ENCODE measurements around the gene ISCA1.

The ISCA1 gene

DNA sequence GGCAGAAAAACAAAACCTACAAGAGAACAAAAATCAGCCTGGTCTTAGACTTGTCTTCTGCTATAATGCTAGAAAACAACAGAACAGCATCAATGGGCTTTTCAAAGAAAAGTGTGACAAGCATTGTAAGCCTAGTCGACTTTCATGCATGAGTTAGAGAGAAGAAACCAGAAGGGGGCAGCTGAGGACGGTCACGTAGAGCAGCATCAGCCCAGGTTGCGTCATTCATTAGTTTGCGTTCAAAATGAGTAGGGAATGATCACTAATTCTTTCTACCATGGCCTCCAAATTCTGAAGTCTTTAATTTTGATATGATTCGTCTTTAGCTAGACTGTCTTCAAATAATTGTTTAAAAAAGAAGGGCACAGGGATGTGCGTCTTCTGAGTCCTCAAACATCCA lies 4.7 kb upstream of the ISCA1 start:
- peak in 1 of 2 experiments; percentile 48 for DNase-seq (ENCODE audit: low read depth in 1 of 2, low spot score in 1 of 2)
- H3K27ac ChIP-seq (replicated peaks): no peak overlapping the region

DNA sequence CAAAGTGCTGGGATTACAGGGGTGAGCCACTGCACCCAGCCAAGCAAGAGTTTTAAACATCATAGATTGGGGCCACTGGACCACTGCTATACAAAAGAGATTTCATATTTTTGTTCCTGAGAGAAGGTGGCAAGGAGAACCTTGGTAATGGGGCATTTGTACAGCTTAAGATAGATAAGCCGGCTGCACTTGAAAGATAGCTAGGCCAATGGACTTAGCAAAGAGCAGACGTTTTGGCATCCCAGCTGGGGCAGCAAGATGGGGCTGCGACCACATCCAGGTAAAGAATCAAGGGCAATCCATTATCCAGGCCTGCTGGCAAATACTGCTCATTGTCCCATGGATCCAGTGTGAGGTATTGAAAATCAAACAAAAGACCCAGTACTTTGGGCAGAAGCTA lies 3.9 kb upstream of the ISCA1 start:
- H3K27me3 ChIP-seq (ENCODE audit: insufficient read depth, poor library complexity, severe bottlenecking): no peaks in the 10 kb centered on the region
- no peak overlapping the region for H3K27ac ChIP-seq (replicated peaks)
- no peak for DNase-seq (ENCODE audit: low read depth in 1 of 2, low spot score in 1 of 2)
- TF ChIP-seq GABPA (IDR thresholded peaks at IDR 0.05; ENCODE audit: low read depth): no peak
- TF ChIP-seq, protein P1, sequence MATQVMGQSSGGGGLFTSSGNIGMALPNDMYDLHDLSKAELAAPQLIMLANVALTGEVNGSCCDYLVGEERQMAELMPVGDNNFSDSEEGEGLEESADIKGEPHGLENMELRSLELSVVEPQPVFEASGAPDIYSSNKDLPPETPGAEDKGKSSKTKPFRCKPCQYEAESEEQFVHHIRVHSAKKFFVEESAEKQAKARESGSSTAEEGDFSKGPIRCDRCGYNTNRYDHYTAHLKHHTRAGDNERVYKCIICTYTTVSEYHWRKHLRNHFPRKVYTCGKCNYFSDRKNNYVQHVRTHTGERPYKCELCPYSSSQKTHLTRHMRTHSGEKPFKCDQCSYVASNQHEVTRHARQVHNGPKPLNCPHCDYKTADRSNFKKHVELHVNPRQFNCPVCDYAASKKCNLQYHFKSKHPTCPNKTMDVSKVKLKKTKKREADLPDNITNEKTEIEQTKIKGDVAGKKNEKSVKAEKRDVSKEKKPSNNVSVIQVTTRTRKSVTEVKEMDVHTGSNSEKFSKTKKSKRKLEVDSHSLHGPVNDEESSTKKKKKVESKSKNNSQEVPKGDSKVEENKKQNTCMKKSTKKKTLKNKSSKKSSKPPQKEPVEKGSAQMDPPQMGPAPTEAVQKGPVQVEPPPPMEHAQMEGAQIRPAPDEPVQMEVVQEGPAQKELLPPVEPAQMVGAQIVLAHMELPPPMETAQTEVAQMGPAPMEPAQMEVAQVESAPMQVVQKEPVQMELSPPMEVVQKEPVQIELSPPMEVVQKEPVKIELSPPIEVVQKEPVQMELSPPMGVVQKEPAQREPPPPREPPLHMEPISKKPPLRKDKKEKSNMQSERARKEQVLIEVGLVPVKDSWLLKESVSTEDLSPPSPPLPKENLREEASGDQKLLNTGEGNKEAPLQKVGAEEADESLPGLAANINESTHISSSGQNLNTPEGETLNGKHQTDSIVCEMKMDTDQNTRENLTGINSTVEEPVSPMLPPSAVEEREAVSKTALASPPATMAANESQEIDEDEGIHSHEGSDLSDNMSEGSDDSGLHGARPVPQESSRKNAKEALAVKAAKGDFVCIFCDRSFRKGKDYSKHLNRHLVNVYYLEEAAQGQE (IDR thresholded peaks at IDR 0.05; ENCODE audit: insufficient replicate concordance, low read depth): no peak
- TF ChIP-seq, protein P2, sequence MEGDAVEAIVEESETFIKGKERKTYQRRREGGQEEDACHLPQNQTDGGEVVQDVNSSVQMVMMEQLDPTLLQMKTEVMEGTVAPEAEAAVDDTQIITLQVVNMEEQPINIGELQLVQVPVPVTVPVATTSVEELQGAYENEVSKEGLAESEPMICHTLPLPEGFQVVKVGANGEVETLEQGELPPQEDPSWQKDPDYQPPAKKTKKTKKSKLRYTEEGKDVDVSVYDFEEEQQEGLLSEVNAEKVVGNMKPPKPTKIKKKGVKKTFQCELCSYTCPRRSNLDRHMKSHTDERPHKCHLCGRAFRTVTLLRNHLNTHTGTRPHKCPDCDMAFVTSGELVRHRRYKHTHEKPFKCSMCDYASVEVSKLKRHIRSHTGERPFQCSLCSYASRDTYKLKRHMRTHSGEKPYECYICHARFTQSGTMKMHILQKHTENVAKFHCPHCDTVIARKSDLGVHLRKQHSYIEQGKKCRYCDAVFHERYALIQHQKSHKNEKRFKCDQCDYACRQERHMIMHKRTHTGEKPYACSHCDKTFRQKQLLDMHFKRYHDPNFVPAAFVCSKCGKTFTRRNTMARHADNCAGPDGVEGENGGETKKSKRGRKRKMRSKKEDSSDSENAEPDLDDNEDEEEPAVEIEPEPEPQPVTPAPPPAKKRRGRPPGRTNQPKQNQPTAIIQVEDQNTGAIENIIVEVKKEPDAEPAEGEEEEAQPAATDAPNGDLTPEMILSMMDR (IDR thresholded peaks at IDR 0.05; ENCODE audit: insufficient read depth, low read length): no peak
- TF ChIP-seq SPI1 (IDR thresholded peaks at IDR 0.05; ENCODE audit: borderline replicate concordance, low read depth): no peak
- TF ChIP-seq POLR2AphosphoS5 (IDR thresholded peaks at IDR 0.05; ENCODE audit: low read depth): no peak
- no peak overlapping the region for H3K4me3 ChIP-seq (replicated peaks; ENCODE audit: insufficient read depth, low read length)

More for the DNA sequence above, 4.7 kb upstream of the ISCA1 start:
- TF ChIP-seq GABPA (IDR thresholded peaks at IDR 0.05; ENCODE audit: low read depth): no peak
- TF ChIP-seq, protein P2 (IDR thresholded peaks at IDR 0.05; ENCODE audit: insufficient read depth, low read length): peak; percentile 4
- TF ChIP-seq, protein P1 (IDR thresholded peaks at IDR 0.05; ENCODE audit: insufficient replicate concordance, low read depth): no peak
- Histone ChIP-seq H3K27me3 (ENCODE audit: insufficient read depth, poor library complexity, severe bottlenecking) (no peaks in the 10 kb centered on the region), H3K4me3 (replicated peaks; ENCODE audit: insufficient read depth, low read length) (no peak overlapping the region)

DNA sequence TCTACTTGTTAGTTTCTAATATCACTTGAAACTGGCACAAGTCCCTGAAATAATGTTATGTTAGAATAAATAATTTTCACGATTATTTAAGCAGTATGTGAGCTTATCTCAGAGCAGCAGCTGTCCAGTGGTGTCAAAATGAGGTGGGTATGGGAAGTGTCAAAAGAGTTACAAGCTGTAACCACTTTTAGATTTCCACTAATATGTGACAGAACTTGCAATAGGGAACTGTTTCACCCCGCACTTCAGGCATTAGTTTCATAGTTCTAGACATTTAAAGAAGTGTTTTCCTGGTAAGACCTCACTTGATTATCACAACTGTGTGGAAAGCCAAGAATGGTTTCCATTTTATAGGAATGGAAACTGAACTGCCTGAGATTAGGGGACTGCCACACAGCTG lies 2.9 kb upstream of the ISCA1 start:
- H3K27ac ChIP-seq (replicated peaks): no peak overlapping the region
- H3K27me3 ChIP-seq (ENCODE audit: insufficient read depth, poor library complexity, severe bottlenecking): no peaks in the 10 kb centered on the region
- DNase-seq (ENCODE audit: low read depth in 1 of 2, low spot score in 1 of 2): peak in 1 of 2 experiments; percentile 20
- H3K4me3 ChIP-seq (replicated peaks; ENCODE audit: insufficient read depth, low read length): no peak overlapping the region
- TF ChIP-seq GABPA (IDR thresholded peaks at IDR 0.05; ENCODE audit: low read depth) (no peak), POLR2AphosphoS5 (IDR thresholded peaks at IDR 0.05; ENCODE audit: low read depth) (no peak), SPI1 (IDR thresholded peaks at IDR 0.05; ENCODE audit: borderline replicate concordance, low read depth) (no peak)
- TF ChIP-seq, protein P1 (IDR thresholded peaks at IDR 0.05; ENCODE audit: insufficient replicate concordance, low read depth): no peak
- TF ChIP-seq, protein P2 (IDR thresholded peaks at IDR 0.05; ENCODE audit: insufficient read depth, low read length): no peak
